ENCODE results near the gene SRP72.
"Not testable (repeated sequence)": the region's sequence is repeated elsewhere in the genome, so short reads cannot be mapped to it uniquely, and the experiment has no call there.

The SRP72 gene

DNA sequence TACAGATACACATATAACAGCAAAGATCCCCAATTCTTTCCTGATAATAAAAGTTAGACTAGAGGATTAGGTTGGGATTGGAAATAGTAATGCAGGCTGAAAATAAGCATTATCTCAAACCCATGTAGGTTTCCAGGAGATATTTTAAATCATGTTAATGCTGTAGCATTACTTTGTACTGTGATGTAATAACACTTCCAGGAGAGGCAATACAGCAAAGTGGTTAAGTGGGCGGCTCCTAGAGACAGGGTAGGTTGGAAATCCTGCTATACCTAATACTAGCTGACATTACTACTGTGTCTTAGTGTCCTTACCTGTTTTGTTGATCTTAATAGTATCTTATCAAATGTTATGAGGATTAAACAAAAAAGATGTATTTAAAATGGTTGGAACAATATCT is 21.7 kb upstream of the SRP72 start:
- H3K27ac ChIP-seq = no peak overlapping the region
- DNase-seq (ENCODE audit: low spot score) = no peak
- TF ChIP-seq CTCF (IDR thresholded peaks at IDR 0.05) = no peak
- H3K4me3 ChIP-seq = no peak overlapping the region

DNA sequence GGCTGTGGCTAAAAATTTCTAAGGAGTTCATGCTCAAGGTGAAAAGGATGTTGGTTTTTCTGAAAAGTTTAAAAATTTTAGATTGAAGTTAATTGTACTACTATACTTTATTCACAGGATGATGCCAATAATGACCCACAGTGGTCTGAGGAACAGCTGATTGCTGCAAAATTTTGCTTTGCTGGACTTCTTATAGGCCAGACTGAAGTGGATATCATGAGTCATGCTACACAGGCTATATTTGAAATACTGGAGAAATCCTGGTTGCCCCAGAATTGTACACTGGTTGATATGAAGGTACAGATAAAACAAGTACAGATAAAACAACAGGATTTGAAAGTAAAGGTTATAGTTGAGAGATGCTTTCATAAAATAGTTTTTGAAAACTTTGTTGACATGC is 19.1 kb upstream of the SRP72 start:
- Histone ChIP-seq H3K27ac (no peak overlapping the region), H3K4me3 (no peak overlapping the region)
- no peak for DNase-seq (ENCODE audit: low spot score)
- TF ChIP-seq CTCF (IDR thresholded peaks at IDR 0.05) = no peak

- DNase-seq (ENCODE audit: low spot score); H3K4me3 ChIP-seq; H3K27ac ChIP-seq: not testable (repeated sequence)
Observed at GRCh38 chr4:56449475-56449874, 17.9 kb upstream of the SRP72 start.

DNA sequence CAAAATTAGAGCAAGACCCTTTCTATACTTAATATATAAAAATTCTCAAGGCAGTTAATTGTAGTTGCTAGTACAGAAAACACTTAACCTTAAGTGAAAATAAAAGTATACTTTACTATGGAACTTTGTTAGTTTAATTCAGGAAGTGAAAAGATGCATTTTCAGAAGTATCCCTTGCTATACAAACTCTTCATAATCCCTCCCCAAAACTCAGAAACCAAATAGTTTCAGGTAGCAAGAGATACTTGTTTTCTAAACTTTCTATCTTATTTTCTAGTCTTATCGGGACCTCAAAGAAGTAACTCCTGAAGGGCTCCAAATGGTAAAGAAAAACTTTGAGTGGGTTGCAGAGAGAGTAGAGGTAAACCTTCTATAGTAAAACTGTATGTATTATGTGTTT is 17.1 kb upstream of the SRP72 start:
- H3K27ac ChIP-seq = no peak overlapping the region
- H3K4me3 ChIP-seq = no peak overlapping the region
- TF ChIP-seq CTCF (IDR thresholded peaks at IDR 0.05) = no peak
- DNase-seq (ENCODE audit: low spot score) = no peak

GRCh38 chr4:56460085-56460484 is 7.3 kb upstream of the SRP72 start:
- no peak for TF ChIP-seq CTCF (IDR thresholded peaks at IDR 0.05)

DNA sequence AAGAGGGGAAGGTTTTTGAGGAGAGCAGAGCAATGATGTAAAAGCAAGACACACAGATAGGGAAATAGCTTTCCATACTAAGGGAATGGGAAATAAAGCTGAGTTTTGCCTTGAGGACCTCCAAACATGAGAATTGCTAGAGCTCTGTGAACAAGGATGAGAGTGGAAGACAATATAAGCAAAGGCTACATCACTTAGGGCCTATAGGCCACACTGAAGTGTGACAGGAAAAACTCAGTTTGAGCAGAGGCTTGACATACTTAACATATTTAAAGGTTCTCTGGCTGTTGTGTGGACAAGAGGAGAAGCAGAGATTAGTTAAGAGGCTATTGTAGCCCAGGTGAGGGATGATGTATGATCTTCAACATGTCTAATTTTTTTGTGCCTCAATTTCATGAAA is 5.3 kb upstream of the SRP72 start:
- TF ChIP-seq CTCF (IDR thresholded peaks at IDR 0.05) = no peak
- Histone ChIP-seq H3K4me3 (no peak overlapping the region), H3K27ac (no peak overlapping the region)
- no peak for DNase-seq (ENCODE audit: low spot score)

More at GRCh38 chr4:56460085-56460484, 7.3 kb upstream of the SRP72 start:
- DNase-seq (ENCODE audit: low spot score) = no peak
- no peak overlapping the region for H3K27ac ChIP-seq
- H3K4me3 ChIP-seq = no peak overlapping the region

DNA sequence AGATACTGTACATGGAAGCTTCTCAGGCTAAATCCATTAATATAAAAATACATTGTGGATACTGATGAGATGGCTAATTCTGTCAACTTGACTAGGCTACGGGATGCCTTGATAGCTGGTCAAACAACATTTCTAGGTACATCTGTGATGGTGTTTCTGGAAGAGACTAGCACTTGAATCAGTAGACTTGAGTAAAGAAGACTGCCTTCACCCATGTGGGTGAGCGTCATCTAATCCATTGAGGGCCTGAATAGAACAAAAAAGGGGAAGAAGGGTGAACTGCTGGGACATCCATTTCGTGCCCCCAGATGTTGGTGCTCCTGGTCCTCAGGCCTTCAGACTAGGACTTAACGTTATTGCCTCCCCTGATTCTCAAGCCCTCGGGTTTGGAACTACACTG is 3.7 kb upstream of the SRP72 start:
- no peak for TF ChIP-seq CTCF (IDR thresholded peaks at IDR 0.05)
- H3K27ac ChIP-seq = no peak overlapping the region
- H3K4me3 ChIP-seq = no peak overlapping the region
- no peak for DNase-seq (ENCODE audit: low spot score)

DNA sequence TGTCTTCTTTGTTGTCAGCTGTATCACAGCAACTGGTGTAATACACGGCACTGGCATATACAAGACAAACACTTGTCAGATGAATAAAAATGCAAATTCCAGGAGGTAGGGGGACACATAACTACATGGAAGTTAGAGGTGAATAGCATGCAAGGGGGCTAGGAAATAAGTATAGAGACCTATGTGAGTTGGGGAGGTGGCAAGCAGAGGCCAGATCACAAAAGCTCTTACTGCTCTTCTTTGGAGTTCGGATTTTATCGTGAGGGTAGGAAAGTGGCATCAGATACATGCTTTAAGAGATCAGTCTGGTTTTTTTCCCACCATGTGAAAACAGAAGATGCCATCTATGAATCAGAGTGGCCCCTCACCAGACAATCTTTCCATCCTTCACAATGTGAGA is 2.8 kb upstream of the SRP72 start:
- TF ChIP-seq CTCF (IDR thresholded peaks at IDR 0.05) = no peak
- no peak overlapping the region for H3K27ac ChIP-seq
- H3K4me3 ChIP-seq = no peak overlapping the region
- no peak for DNase-seq (ENCODE audit: low spot score)

All from coronary artery (tissue), 2 donors.